Smooth muscle cell (in vitro differentiated cells): Measurements from ENCODE around the gene ALLC. TPM values are rescaled to one million over a fixed set of nuclear protein-coding genes. Genes with fewer than 3 reads are reported as not detected.
"Not testable (repeated sequence)": the region's sequence is repeated elsewhere in the genome, so short reads cannot be mapped to it uniquely, and the experiment has no call there.

Source experiments
- DNase-seq: peaks from one replicate; lab custom pipeline; 2025; ENCODE audit not compliant: unreplicated experiment; lab: John Stamatoyannopoulos, UW
- H2AFZ ChIP-seq: fragments of 200-600 bp; sonication (generic); 2 replicates; pipeline ENCODE4 v1.6.0; 2016; ENCODE audit warnings: antibody characterized with exemption, low read depth, mild to moderate bottlenecking
- H3F3A ChIP-seq: fragments of 200-600 bp; sonication (generic); 2 replicates; pipeline ENCODE4 v1.6.0; 2017; ENCODE audit warnings: antibody characterized with exemption, low read depth
- H3K27ac ChIP-seq: fragments of 200-600 bp; sonication (generic); 2 replicates; pipeline ENCODE4 v1.5.1; 2016; ENCODE audit warnings: low read depth, mild to moderate bottlenecking
- H3K27me3 ChIP-seq: fragments of 200-600 bp; sonication (generic); 2 replicates; pipeline ENCODE4 v1.6.1; 2016; ENCODE audit warnings: low read depth, mild to moderate bottlenecking
- H3K36me3 ChIP-seq: fragments of 200-600 bp; sonication (generic); 2 replicates; pipeline ENCODE4 v1.5.1; 2016; ENCODE audit warnings: low read depth
- H3K4me1 ChIP-seq: fragments of 200-600 bp; sonication (generic); 2 replicates; pipeline ENCODE4 v1.5.1; 2016; ENCODE audit warnings: low read depth
- H3K4me2 ChIP-seq: fragments of 200-600 bp; sonication (generic); 2 replicates; pipeline ENCODE4 v1.6.0; 2016; ENCODE audit warnings: mild to moderate bottlenecking
- H3K4me3 ChIP-seq: fragments of 200-600 bp; sonication (generic); 2 replicates; pipeline ENCODE4 v1.5.1; 2016; ENCODE audit warnings: mild to moderate bottlenecking
- H3K79me2 ChIP-seq: fragments of 200-600 bp; sonication (generic); 2 replicates; pipeline ENCODE4 v1.6.0; 2016; ENCODE audit warnings: low read depth, mild to moderate bottlenecking
- H3K9ac ChIP-seq: fragments of 200-600 bp; sonication (generic); 2 replicates; pipeline ENCODE4 v1.6.0; 2016; ENCODE audit warnings: low read depth
- H3K9me3 ChIP-seq: fragments of 200-600 bp; sonication (generic); replicated peaks from 2 replicates; pipeline ENCODE4 v1.5.1; 2016; ENCODE audit warnings: low read depth
- H4K20me1 ChIP-seq: fragments of 200-600 bp; sonication (generic); 2 replicates; pipeline ENCODE4 v1.6.0; 2016; ENCODE audit warnings: low read depth
- WGBS: methylation state at CpG from one replicate; pipeline ENCODE4 v1.1.7; 2016; ENCODE audit warnings: low lambda C conversion rate; 5-methylcytosine and 5-hydroxymethylcytosine counted together
- polyA plus RNA-seq: library from polyadenylated mRNA; unstranded; fragments of >200 nt; fragmentation: Nextera tagmentation; extraction: Ambion mirVana; gene quantifications from 2 replicates; pipeline ENCODE4 v1.2.1, GENCODE V29; 2016
- total RNA-seq: library from RNA; depleted of rRNA; stranded (reverse); fragments of >200 nt; gene quantifications from 2 replicates; pipeline ENCODE4 v1.2.3, GENCODE V29; 2014
- TF ChIP-seq, protein P1 (sequence below): fragments of 200-600 bp; sonication (generic); IDR thresholded peaks from 2 replicates; pipeline ENCODE4 v1.5.1; 2017; ENCODE audit warnings: borderline replicate concordance, mild to moderate bottlenecking, antibody characterized with exemption; ENCODE audit not compliant: insufficient read depth, poor library complexity, severe bottlenecking

The ALLC gene
- total and polyA plus RNA-seq, 2 experiments from 2014 or later = not detected

DNA sequence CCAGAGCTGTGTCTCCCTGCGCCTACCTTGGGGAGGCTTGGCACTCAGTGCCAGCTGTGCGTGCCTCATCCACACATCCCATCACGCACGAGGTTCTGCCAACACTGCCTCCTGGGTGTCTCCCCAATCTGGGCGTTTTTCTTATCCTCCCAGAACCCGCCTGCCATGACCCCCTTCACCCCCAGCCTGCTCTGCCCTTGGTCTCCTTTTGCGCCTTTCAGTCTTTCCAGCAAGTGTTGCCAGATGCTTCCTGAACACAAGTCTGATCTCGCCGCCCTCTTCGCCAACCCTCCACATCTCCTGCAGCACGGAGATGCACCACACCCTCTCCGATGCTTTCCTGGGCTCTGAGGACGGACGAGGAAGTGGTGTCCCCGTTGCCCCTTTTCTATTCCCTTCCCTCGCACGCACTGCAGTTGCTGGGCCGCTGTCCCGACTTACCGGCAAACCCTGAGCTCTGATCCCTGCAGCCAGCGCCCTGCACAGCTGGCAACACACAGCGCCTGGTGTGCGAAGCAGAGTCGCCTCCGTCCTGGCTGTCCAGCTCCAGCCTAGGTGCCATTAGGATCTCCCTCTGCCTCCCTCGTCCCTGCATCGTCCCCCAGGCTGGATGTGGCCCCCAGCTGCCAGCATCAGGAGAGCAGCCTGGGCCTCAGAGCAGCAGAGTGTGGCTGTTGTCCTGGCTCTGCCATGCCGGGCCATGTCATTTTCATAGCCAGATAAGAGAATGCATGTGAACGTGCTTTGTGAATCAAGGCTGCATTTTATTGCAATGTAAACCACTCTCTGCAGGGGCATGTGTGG, 22.6 kb upstream of the ALLC start:
- Histone ChIP-seq H3K79me2 (no peaks in the 10 kb centered on the region), H4K20me1 (no peaks in the 10 kb centered on the region), H3K4me1 (no peaks in the 10 kb centered on the region), H3K27ac (no peak overlapping the region), H3F3A (no peaks in the 10 kb centered on the region), H3K9me3 (no peaks in the 10 kb centered on the region), H3K36me3 (no peaks in the 10 kb centered on the region), H3K27me3 (no peaks in the 10 kb centered on the region), H3K4me3 (no peak overlapping the region), H3K9ac (no peak overlapping the region), H3K4me2 (no peak overlapping the region), H2AFZ (peak overlapping the region; percentile 43)
- DNase-seq = no peak
- 85% methylated on average over 29 of the region's 29 CpGs for WGBS
- TF ChIP-seq, protein P1, sequence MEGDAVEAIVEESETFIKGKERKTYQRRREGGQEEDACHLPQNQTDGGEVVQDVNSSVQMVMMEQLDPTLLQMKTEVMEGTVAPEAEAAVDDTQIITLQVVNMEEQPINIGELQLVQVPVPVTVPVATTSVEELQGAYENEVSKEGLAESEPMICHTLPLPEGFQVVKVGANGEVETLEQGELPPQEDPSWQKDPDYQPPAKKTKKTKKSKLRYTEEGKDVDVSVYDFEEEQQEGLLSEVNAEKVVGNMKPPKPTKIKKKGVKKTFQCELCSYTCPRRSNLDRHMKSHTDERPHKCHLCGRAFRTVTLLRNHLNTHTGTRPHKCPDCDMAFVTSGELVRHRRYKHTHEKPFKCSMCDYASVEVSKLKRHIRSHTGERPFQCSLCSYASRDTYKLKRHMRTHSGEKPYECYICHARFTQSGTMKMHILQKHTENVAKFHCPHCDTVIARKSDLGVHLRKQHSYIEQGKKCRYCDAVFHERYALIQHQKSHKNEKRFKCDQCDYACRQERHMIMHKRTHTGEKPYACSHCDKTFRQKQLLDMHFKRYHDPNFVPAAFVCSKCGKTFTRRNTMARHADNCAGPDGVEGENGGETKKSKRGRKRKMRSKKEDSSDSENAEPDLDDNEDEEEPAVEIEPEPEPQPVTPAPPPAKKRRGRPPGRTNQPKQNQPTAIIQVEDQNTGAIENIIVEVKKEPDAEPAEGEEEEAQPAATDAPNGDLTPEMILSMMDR = no peak

DNA sequence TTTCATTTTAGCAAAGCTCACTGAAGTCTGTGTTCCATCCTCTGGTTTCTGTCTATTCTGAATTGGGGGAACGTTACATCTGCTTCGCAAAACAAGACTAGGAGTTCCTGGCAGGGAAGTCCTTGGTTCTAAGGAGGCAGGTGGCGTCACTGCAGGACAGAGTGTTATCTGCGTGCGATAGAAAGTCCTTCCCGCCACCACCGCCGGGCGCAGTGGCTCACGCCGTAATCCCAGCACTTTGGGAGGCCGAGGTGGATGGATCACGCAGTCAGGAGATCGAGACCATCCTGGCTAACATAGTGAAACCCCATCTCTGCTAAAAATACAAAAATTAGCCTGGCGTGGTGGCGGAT, 22.0 kb upstream of the ALLC start:
- H3K27ac ChIP-seq, H3K79me2 ChIP-seq, H4K20me1 ChIP-seq, H3K4me1 ChIP-seq, H3K4me3 ChIP-seq, H3K9me3 ChIP-seq, H3K36me3 ChIP-seq, H3K4me2 ChIP-seq, H3F3A ChIP-seq, DNase-seq, H3K9ac ChIP-seq, H3K27me3 ChIP-seq: not testable (repeated sequence)
- WGBS = 85% methylated on average over 16 of the region's 16 CpGs
- H2AFZ ChIP-seq = peak overlapping the region; percentile 43

DNA sequence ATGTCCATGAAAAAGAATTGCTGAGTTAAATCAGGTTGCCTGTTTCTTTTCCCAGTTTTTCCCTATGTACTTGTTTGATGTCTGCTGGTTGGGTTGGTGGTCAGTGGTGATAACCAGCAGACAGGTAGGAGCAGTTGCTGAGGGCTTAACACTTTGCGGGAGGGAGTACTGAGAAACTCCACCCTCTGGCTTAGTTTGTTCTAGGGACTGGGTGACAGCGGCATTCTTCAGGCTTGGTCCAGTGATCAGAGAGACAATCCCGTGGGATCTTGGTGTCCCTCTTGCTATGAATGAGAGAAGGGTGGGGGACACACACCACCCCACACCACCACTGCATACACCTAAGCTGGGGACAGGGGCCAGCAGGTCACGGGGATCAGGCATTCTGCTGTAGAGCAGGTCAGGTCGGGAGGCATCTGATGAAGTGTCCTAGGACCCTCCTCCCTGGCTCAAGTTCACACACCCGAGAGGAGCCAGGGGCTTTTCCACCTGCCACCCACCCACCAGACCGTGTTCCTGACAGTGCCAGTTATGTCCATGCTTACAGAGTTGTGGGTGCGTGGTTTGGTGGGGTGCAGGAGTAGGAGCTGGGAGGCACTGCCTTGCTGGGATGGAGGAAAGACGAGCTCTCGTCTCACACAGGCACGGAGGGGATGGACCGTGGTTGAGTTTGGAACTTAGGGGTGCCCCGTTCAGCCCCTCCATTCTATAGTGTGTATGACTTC, 21.3 kb upstream of the ALLC start:
- no peak for DNase-seq
- Histone ChIP-seq H3K79me2 (no peaks in the 10 kb centered on the region), H3K4me3 (no peak overlapping the region), H2AFZ (no peak overlapping the region), H3K4me2 (no peak overlapping the region), H4K20me1 (no peaks in the 10 kb centered on the region), H3K27ac (no peak overlapping the region), H3K27me3 (no peaks in the 10 kb centered on the region), H3K9me3 (no peaks in the 10 kb centered on the region), H3K4me1 (no peaks in the 10 kb centered on the region), H3K36me3 (no peaks in the 10 kb centered on the region), H3K9ac (no peak overlapping the region), H3F3A (no peaks in the 10 kb centered on the region)
- TF ChIP-seq, protein P1 = no peak
- whole genome bisulfite sequencing = 93% methylated on average over 13 of the region's 13 CpGs

DNA sequence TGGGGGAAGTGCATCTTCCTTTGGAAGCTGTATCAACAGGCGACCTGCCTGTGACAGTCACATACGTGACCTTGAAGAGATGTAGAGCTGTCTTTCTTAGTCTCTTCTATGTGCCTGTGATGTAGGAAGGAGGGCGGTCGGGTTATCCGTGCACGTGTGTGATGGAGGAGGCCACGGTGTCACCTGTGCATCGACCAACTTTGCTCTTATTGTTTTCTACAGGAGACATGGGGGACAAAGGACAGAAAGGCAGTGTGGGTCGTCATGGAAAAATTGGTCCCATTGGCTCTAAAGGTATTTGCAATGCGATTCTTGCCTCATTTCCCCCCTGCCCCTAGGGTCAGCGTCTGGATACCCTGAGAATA, 20.7 kb upstream of the ALLC start:
- no peak overlapping the region for H3K4me2 ChIP-seq
- DNase-seq = no peak
- H3K4me3 ChIP-seq = no peak overlapping the region
- H3F3A ChIP-seq = no peaks in the 10 kb centered on the region
- 91% methylated on average over 11 of the region's 11 CpGs for WGBS
- no peaks in the 10 kb centered on the region for H3K4me1 ChIP-seq
- H3K79me2 ChIP-seq = no peaks in the 10 kb centered on the region
- no peaks in the 10 kb centered on the region for H3K36me3 ChIP-seq
- no peaks in the 10 kb centered on the region for H3K9me3 ChIP-seq
- H3K27me3 ChIP-seq = no peaks in the 10 kb centered on the region
- H2AFZ ChIP-seq = no peak overlapping the region
- H4K20me1 ChIP-seq = no peaks in the 10 kb centered on the region
- H3K9ac ChIP-seq = no peak overlapping the region
- TF ChIP-seq, protein P1 = no peak
- H3K27ac ChIP-seq = no peak overlapping the region
